HG02981 (cell line): ENCODE data around the gene SERPINB1.
A peak's percentile ranks its signal among the peaks of the same experiment; 100 is the strongest.
"Not testable (repeated sequence)": the region's sequence is repeated elsewhere in the genome, so short reads cannot be mapped to it uniquely, and the experiment has no call there.

Experiments
- ATAC-seq: cut with Tn5 transposase; IDR thresholded peaks from one replicate; pipeline ENCODE4 v1.9.1; 2021; ENCODE audit warnings: mild to moderate bottlenecking, moderate library complexity; ENCODE audit not compliant: unreplicated experiment

SERPINB1 gene

DNA sequence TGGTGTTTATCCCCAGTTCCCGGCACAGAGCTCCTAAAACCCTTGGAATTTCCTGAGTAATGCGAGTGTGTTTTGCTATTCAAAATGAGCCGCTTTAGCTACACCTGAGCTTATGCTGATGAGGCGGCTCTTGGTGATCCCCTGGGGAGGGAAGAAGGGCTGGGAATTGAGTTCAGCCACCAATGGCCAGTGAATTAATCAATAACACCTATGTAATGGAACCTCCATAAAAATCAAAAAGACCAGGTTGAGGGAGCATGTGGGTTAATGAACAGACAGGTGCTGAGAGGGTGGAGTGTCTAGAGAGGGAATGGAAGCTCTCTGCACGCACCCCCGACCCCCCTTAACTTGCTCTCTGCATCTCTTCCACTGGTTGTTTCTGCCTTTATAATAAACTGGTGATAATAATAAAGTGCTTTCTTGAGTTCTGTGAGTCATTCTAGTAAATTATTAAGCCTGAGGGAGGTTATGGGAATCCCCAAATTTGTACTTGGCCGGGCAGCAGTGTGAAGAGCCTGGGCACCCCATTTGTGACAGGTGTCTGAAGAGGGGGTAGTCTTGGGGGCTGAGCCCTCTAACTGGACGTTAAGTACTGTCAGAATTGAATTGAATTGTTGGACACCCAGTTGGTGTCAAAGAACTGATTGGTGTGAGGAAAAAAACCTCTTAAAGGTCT lies 24.6 kb upstream of the SERPINB1 start:
- ATAC-seq, result peak; percentile 37

- ATAC-seq, result no peak
These were observed 24.1 kb upstream of the SERPINB1 start for GRCh38 chr6:2865694-2866151.

GRCh38 chr6:2865270-2865669 lies 23.6 kb upstream of the SERPINB1 start:
- no peak for ATAC-seq

- no peak for ATAC-seq
These were observed 22.2 kb upstream of the SERPINB1 start for GRCh38 chr6:2863901-2864300.

DNA sequence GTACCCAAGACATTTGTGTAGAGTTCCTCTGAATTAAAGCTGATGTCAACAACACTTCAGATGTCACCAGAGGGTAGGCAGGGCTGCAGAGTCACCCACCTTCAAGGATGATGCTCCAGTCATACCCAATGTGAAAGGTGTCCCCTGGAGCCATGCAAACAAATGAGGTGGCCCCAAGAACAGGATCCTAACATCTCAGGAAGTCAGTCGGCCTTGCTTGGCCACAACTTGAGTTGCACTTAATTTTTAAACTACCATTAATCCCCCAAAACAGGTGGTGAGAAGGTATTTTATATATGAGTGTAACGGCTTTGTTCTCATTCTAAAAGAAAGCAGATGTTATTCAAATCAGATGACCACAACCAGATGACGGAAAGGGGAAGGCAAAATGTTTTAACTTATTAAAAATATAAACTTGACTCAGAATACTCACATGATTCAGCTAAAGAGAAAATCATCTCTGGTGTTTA lies 21.1 kb upstream of the SERPINB1 start:
- peak; percentile 57 for ATAC-seq

GRCh38 chr6:2861822-2862164 lies 20.1 kb upstream of the SERPINB1 start:
- ATAC-seq, result no peak

DNA sequence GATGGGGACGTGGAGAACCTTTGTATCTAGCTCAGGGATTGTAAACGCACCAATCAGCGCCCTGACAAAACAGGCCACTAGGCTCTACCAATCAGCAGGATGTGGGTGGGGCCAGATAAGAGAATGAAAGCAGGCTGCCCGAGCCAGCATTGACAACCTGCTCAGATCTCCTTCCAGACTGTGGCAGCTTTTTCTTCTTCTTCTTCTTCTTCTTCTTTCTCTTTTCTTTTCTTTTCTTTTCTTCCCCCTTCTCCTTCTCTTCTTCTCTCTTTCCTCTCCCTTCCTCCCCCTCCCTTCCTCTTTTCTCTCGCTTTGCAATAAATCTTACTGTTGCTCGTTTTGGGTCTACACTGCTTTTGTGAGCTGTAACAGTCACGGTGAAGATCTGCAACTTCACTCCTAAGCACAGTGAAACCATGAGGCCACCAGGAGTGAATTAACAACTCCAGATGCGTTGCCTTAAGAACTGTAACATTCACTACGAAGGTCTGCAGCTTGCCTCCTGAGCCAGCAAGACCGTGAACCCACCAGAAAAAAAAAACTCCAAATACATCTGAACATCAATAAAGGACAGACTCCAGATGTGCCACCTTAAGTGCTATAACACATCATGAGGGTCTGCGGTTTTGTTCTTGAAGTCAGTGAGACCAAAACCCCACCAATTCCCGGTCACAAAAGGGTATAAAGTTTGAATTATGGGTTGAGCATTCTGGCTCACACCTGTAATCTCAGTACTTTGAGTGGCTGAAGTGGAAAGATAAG lies 19.6 kb upstream of the SERPINB1 start:
- no peak for ATAC-seq

DNA sequence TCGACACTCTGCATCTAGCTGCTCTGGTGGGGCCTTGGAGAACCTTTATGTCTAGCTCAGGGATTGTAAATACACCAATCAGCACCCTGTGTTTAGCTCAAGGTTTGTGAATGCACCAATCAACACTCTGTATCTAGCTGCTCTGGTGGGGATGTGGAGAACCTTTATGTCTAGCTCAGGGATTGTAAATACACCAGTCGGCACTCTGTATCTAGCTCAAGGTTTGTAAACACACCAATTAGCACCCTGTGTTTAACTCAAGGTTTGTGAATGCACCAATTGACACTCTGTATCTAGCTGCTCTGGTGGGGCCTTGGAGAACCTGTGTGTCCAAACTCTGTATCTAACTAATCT lies 19.0 kb upstream of the SERPINB1 start:
- ATAC-seq, result not testable (repeated sequence)

GRCh38 chr6:2859798-2860705 lies 18.4 kb upstream of the SERPINB1 start:
- ATAC-seq, result not testable (repeated sequence)

GRCh38 chr6:2859185-2859700 lies 17.6 kb upstream of the SERPINB1 start:
- no peak for ATAC-seq

DNA sequence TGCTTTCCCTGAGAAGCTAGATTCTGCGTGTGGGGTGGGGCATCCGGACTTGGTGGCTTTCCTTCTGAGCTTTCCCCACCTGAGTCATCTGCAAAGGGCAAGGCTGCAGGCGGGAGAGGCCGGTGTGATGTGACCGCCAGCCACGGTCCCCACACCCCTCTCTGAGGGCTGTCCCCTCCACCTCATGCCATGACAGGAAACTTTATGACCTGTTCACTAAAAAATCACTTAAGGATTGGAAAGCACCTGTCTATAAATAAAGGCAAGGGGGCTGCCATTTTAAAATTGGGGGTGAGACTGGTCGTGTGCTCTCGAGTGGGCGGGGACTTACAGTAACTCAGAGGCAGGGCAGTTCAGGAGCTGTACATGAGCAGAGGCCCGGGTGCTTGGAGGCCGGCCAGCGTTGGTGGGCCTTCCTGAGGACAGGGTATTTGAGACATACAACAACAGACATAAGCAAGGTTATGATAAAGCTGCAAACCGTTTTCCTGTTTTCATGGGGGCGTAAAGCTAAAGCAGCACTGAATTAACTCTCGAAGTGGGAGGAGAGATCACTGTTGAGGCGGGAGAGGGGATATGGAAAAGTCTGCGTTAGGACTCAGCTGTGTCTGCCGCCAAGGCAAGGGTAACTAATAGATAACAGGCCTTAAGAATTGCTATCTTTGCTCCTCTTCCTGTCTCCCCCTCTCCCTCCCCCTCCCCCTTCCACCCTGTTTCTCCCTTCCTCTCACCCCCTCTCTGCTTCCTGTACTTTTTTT lies 16.1 kb upstream of the SERPINB1 start:
- ATAC-seq, result peak; percentile 52

DNA sequence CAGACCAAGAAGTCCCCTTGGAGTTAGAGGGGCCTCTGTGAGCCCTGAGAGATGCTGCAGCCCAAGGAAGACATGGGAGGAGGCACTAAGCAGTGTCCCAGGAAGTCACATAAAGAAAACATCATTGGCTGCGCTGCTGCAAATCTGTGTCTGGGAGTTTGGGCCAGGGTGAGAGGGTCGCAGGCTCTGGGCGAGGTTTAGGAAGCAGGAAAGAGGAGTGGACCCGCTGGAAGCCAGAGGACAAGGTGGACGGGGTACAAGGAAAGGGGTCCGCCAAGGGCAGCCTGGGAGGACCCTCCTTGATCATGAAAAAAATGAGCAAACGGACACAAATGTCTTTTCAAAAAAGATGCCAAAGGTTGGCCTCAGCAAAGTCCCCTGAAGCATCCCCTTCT lies 15.5 kb upstream of the SERPINB1 start:
- ATAC-seq, result no peak

DNA sequence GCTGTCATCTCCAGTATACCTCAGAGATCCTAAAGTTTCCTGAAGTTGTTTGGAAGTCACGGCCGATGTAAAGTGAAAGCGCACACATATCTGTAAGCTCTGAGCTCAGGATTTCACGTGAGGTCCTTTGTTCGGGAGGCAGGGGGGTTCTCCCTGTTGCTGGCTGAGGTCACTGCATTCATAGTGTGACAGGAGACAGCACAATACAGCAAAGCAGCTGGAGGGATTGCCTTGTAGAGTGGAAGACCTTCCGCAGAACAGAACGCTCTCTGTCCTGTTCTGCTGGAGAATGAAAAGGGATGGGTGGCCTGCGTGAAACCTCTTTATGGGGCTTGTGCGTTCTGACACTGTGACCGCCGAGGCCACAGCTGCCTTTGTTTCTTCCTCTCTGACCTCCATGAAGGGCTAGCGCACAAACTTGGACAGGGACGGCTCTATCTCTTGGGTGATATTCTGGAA lies 13.4 kb upstream of the SERPINB1 start:
- no peak for ATAC-seq

GRCh38 chr6:2854396-2854982 lies 12.8 kb upstream of the SERPINB1 start:
- ATAC-seq, result no peak

GRCh38 chr6:2853769-2854395 lies 12.2 kb upstream of the SERPINB1 start:
- no peak for ATAC-seq

GRCh38 chr6:2853378-2853768 lies 11.7 kb upstream of the SERPINB1 start:
- ATAC-seq, result not testable (repeated sequence)

- no peak for ATAC-seq
These were observed 11.3 kb upstream of the SERPINB1 start for GRCh38 chr6:2852921-2853322.

DNA sequence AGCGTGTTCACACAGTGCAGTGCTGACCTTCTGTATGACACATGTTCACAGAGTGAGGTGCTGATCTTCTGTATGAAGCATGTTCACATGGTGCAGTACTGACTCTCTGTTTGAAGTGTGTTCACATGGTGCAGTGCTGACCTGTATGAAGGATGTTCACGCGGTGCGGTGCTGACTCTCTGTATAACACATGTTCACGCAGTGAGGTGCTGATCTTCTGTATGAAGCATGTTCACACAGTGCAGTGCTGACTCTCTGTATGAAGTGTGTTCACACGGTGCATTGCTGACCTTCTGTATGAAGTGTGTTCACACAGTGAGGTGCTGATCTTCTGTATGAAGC lies 10.8 kb upstream of the SERPINB1 start:
- ATAC-seq, result no peak

DNA sequence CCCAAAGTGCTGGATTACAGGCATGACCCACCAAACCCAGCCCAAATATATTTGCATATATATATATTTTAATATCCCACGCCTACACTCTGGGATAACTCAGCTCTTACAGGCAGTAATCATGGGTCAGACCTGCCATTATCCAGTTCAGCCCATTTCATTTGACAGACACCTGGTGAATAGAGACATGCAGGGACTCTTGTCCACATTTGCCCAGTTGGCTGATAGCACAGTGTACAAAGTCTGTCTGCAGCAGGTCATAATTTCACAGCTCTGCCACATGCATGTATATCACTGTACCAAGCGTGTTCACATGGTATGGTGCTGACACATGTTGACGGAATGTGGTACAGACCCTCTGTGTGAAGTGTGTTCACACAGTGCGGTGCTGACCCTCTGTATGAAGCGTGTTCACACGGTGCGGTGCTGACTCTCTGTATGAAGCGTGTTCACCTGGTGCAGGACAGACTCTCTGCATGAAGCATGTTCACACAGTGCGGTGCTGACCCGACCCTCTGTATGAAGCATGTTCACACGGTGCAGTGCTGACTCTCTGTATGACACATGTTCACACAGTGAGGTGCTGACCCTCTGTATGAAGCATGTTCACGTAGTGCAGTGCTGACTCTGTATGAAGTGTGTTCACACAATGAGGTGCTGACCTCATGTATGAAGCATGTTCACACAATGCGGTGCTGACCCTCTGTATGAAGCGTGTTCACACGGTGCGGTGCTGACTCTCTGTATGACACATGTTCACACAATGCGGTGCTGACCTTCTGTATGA lies 10.3 kb upstream of the SERPINB1 start:
- ATAC-seq, result no peak
